HEK293 (cell line): ENCODE data around the gene UBXN11.

Experiments
- EGR2 ChIP-seq: fragments of 450-650 bp; formaldehyde crosslinking; IDR thresholded peaks from 2 replicates; pipeline ENCODE4 v1.5.1; 2016; ENCODE audit warnings: low read depth, missing biosample characterization, missing genetic modification characterization
- GLIS1 ChIP-seq: fragments of 450-650 bp; formaldehyde crosslinking; IDR thresholded peaks from 2 replicates; pipeline ENCODE4 v1.5.1; 2016; ENCODE audit warnings: missing biosample characterization, missing genetic modification characterization
- GLIS2 ChIP-seq: fragments of 450-650 bp; formaldehyde crosslinking; IDR thresholded peaks from 2 replicates; pipeline ENCODE4 v1.5.1; 2016; ENCODE audit warnings: missing biosample characterization, missing genetic modification characterization
- INSM2 ChIP-seq: fragments of 450-650 bp; formaldehyde crosslinking; IDR thresholded peaks from 2 replicates; pipeline ENCODE4 v1.5.1; 2016; ENCODE audit warnings: missing biosample characterization, missing genetic modification characterization
- KLF1 ChIP-seq: fragments of 450-650 bp; formaldehyde crosslinking; IDR thresholded peaks from 2 replicates; pipeline ENCODE4 v1.5.1; 2016; ENCODE audit warnings: missing biosample characterization, missing genetic modification characterization
- KLF16 ChIP-seq: fragments of 450-650 bp; formaldehyde crosslinking; IDR thresholded peaks from 2 replicates; pipeline ENCODE4 v1.5.1; 2017; ENCODE audit warnings: missing biosample characterization, missing genetic modification characterization
- KLF17 ChIP-seq: fragments of 450-650 bp; formaldehyde crosslinking; IDR thresholded peaks from 2 replicates; pipeline ENCODE4 v1.5.1; 2016; ENCODE audit warnings: missing biosample characterization, missing genetic modification characterization
- KLF8 ChIP-seq: fragments of 450-650 bp; formaldehyde crosslinking; IDR thresholded peaks from 2 replicates; pipeline ENCODE4 v1.5.1; 2016; ENCODE audit warnings: missing biosample characterization, missing genetic modification characterization
- SP2 ChIP-seq: fragments of 450-650 bp; formaldehyde crosslinking; IDR thresholded peaks from 2 replicates; pipeline ENCODE4 v1.5.1; 2016; ENCODE audit warnings: missing biosample characterization, missing genetic modification characterization
- SP7 ChIP-seq: fragments of 450-650 bp; formaldehyde crosslinking; IDR thresholded peaks from 2 replicates; pipeline ENCODE4 v1.5.1; 2016; ENCODE audit warnings: missing biosample characterization, missing genetic modification characterization
- ZBTB11 ChIP-seq: fragments of 450-650 bp; formaldehyde crosslinking; conservative IDR thresholded peaks from 2 replicates; pipeline ENCODE4 v1.5.1; 2016; ENCODE audit warnings: low read depth, missing biosample characterization, missing genetic modification characterization
- ZBTB20 ChIP-seq: fragments of 450-650 bp; formaldehyde crosslinking; IDR thresholded peaks from 2 replicates; pipeline ENCODE4 v1.5.1; 2016; ENCODE audit warnings: missing biosample characterization, missing genetic modification characterization
- ZBTB26 ChIP-seq: fragments of 450-650 bp; formaldehyde crosslinking; optimal IDR thresholded peaks from 2 replicates; pipeline ENCODE3; 2016; ENCODE audit warnings: missing biosample characterization, mild to moderate bottlenecking, missing genetic modification characterization
- ZEB2 ChIP-seq: fragments of 450-650 bp; formaldehyde crosslinking; IDR thresholded peaks from 2 replicates; pipeline ENCODE4 v1.5.1; 2016; ENCODE audit warnings: missing biosample characterization, missing genetic modification characterization
- ZFP37 ChIP-seq: fragments of 450-650 bp; formaldehyde crosslinking; IDR thresholded peaks from 2 replicates; pipeline ENCODE4 v1.5.1; 2016; ENCODE audit warnings: missing biosample characterization, missing genetic modification characterization
- ZFP69B ChIP-seq: fragments of 450-650 bp; formaldehyde crosslinking; IDR thresholded peaks from 2 replicates; pipeline ENCODE4 v1.5.1; 2016; ENCODE audit warnings: missing biosample characterization, missing genetic modification characterization
- ZIC2 ChIP-seq: fragments of 450-650 bp; formaldehyde crosslinking; IDR thresholded peaks from 2 replicates; pipeline ENCODE4 v1.5.1; 2016; ENCODE audit warnings: missing biosample characterization, missing genetic modification characterization
- ZNF114 ChIP-seq: fragments of 450-650 bp; formaldehyde crosslinking; IDR thresholded peaks from 2 replicates; pipeline ENCODE4 v1.5.0; 2017; ENCODE audit warnings: missing biosample characterization, missing genetic modification characterization
- ZNF2 ChIP-seq: fragments of 450-650 bp; formaldehyde crosslinking; IDR thresholded peaks from 2 replicates; pipeline ENCODE4 v1.5.1; 2016; ENCODE audit warnings: missing biosample characterization, missing genetic modification characterization
- ZNF335 ChIP-seq: fragments of 450-650 bp; formaldehyde crosslinking; conservative IDR thresholded peaks from 2 replicates; pipeline ENCODE4 v1.5.1; 2016; ENCODE audit warnings: missing biosample characterization, missing genetic modification characterization
- ZNF366 ChIP-seq: fragments of 450-650 bp; formaldehyde crosslinking; conservative IDR thresholded peaks from 2 replicates; pipeline ENCODE4 v1.5.1; 2016; ENCODE audit warnings: missing biosample characterization, missing genetic modification characterization
- ZNF548 ChIP-seq: fragments of 450-650 bp; formaldehyde crosslinking; IDR thresholded peaks from 2 replicates; pipeline ENCODE4 v1.5.1; 2016; ENCODE audit warnings: missing biosample characterization, missing genetic modification characterization
- ZNF561 ChIP-seq: fragments of 450-650 bp; IDR thresholded peaks from 2 replicates; pipeline ENCODE4 v1.5.1; 2018; ENCODE audit warnings: missing biosample characterization, missing genetic modification characterization, borderline replicate concordance
- ZNF610 ChIP-seq: fragments of 450-650 bp; formaldehyde crosslinking; IDR thresholded peaks from 2 replicates; pipeline ENCODE4 v1.5.1; 2016; ENCODE audit warnings: missing biosample characterization, missing genetic modification characterization, borderline replicate concordance
- ZNF623 ChIP-seq: fragments of 450-650 bp; formaldehyde crosslinking; IDR thresholded peaks from 2 replicates; pipeline ENCODE4 v1.5.1; 2016; ENCODE audit warnings: missing biosample characterization, missing genetic modification characterization
- ZNF629 ChIP-seq: fragments of 450-650 bp; formaldehyde crosslinking; IDR thresholded peaks from 2 replicates; pipeline ENCODE4 v1.5.1; 2017; ENCODE audit warnings: missing biosample characterization, missing genetic modification characterization
- ZNF639 ChIP-seq: fragments of 450-650 bp; formaldehyde crosslinking; IDR thresholded peaks from 2 replicates; pipeline ENCODE4 v1.5.1; 2016; ENCODE audit warnings: missing biosample characterization, missing genetic modification characterization
- ZNF660 ChIP-seq: fragments of 450-650 bp; IDR thresholded peaks from 2 replicates; pipeline ENCODE4 v1.5.1; 2018; ENCODE audit warnings: missing biosample characterization, mild to moderate bottlenecking, missing genetic modification characterization
- ZNF791 ChIP-seq: fragments of 450-650 bp; formaldehyde crosslinking; IDR thresholded peaks from 2 replicates; pipeline ENCODE4 v1.5.1; 2016; ENCODE audit warnings: missing biosample characterization, missing genetic modification characterization
- ZNF792 ChIP-seq: fragments of 450-650 bp; formaldehyde crosslinking; IDR thresholded peaks from 2 replicates; pipeline ENCODE4 v1.5.1; 2016; ENCODE audit warnings: missing biosample characterization, missing genetic modification characterization
- ZSCAN30 ChIP-seq: fragments of 450-650 bp; IDR thresholded peaks from 2 replicates; pipeline ENCODE4 v1.5.1; 2018; ENCODE audit warnings: missing biosample characterization, mild to moderate bottlenecking, missing genetic modification characterization, moderate library complexity
- ZSCAN4 ChIP-seq: fragments of 450-650 bp; formaldehyde crosslinking; IDR thresholded peaks from 2 replicates; pipeline ENCODE4 v1.5.1; 2017; ENCODE audit warnings: missing biosample characterization, missing genetic modification characterization

Gene UBXN11

GRCh38 chr1:26284597-26285347, 21.7 kb downstream of the UBXN11 start (continued):
- TF ChIP-seq KLF1 (tag by site-specific recombination), result peak; percentile 88
- TF ChIP-seq SP7 (tag by site-specific recombination), result peak; percentile 93
- TF ChIP-seq ZNF791 (tag by site-specific recombination), result no peak
- TF ChIP-seq GLIS2 (tag by site-specific recombination), result peak; percentile 89
- TF ChIP-seq ZNF548 (tag by site-specific recombination), result no peak
- TF ChIP-seq ZNF639 (tag by site-specific recombination), result peak; percentile 64; the same call in 1 of the 2 replicates
- peak; percentile 88 for TF ChIP-seq ZNF2 (tag by site-specific recombination)
- TF ChIP-seq ZSCAN30 (tag by site-specific recombination), result peak; percentile 52; the same call in 1 of the 2 replicates
- TF ChIP-seq ZBTB20 (tag by site-specific recombination), result peak; percentile 52; the same call in 1 of the 2 replicates
- peak; percentile 89 for TF ChIP-seq KLF8 (tag by site-specific recombination)
- TF ChIP-seq ZNF561, result no peak
- peak; percentile 80 for TF ChIP-seq ZIC2
- TF ChIP-seq ZNF792 (tag by site-specific recombination), result peak; percentile 19; the same call in 1 of the 2 replicates
- TF ChIP-seq ZFP37 (tag by site-specific recombination), result peak; percentile 79
- peak; percentile 66 for TF ChIP-seq INSM2 (tag by site-specific recombination)
- peak; percentile 88 for TF ChIP-seq KLF16 (tag by site-specific recombination)
- TF ChIP-seq ZNF335 (tag by site-specific recombination), result peak; percentile 90
- peak; percentile 38 for TF ChIP-seq ZBTB26 (tag by site-specific recombination)
- TF ChIP-seq KLF17, result peak; percentile 97
- TF ChIP-seq ZFP69B, result peak; percentile 88
- TF ChIP-seq ZSCAN4, result no peak
- no peak for TF ChIP-seq ZNF623 (tag by site-specific recombination)
- TF ChIP-seq GLIS1 (tag by site-specific recombination), result peak; percentile 87
- TF ChIP-seq ZNF629, result peak; percentile 91
- TF ChIP-seq ZNF660 (tag by site-specific recombination), result peak; percentile 78; the same call in 1 of the 2 replicates
- no peak for TF ChIP-seq ZNF114
- no peak for TF ChIP-seq ZBTB11
- 0 out of 2 replicates have a peak, but pooled peaks have one; percentile 43 for TF ChIP-seq ZNF366 (tag by site-specific recombination)
- peak; percentile 93 for TF ChIP-seq ZEB2 (tag by site-specific recombination)
- TF ChIP-seq SP2, result peak; percentile 58
- no peak for TF ChIP-seq ZNF610 (tag by site-specific recombination)
- peak; percentile 92 for TF ChIP-seq EGR2 (tag by site-specific recombination)
